ENCODE measurements around the gene STARD3NL. TPM values are rescaled to one million over a fixed set of nuclear protein-coding genes. Genes with fewer than 3 reads are reported as not detected.
A peak's percentile ranks its signal among the peaks of the same experiment; 100 is the strongest.

STARD3NL gene
- total RNA-seq, 2 experiments from 2014 or later: 28.0 to 28.8 TPM

DNA sequence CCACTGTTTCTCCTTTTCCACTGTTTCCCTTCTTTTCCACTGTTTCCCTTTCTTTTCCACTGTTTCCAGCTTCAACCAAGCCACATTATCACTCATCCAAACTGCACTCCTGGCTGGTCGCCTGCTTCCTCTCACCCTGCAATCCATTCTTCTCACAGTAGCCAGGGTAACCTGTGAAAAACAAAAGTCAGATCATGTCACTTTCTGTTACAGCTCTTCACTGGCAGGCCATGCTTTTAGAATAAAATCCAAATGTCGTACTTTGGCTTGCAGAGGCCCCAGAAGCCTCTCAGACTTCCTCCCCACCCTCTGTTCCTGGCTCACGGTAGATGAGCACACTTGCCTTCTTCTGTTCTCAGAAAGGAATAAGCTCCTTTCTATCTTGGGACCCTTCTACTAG lies 33.9 kb downstream of the STARD3NL start:
- H3K36me3 Mint-ChIP-seq (ENCODE audit: low read depth): peaks cover under 1% of the 10 kb centered on the region

GRCh38 chr7:38215115-38215514 lies 37.1 kb downstream of the STARD3NL start:
- peaks cover 34% of the 10 kb centered on the region for H3K4me1 Mint-ChIP-seq (ENCODE audit: low read depth)
- POLR2A ChIA-PET: interaction anchor here (1.0 kb wide), 1 partner anchor 8 kb away, joined by 3 read pairs; no protein-coding TSS in a partner anchor

More for the DNA sequence above, 33.9 kb downstream of the STARD3NL start:
- ChIA-PET CTCF (interaction anchor here (0.9 to 4.1 kb wide), 8 partner anchors 10 to 162 kb away, joined by 3 to 34 read pairs (median 5); no protein-coding TSS in a partner anchor), POLR2A (interaction anchor here (0.8 kb wide), 1 partner anchor 158 kb away, joined by 3 read pairs; no protein-coding TSS in a partner anchor)
- H3K4me1 Mint-ChIP-seq (ENCODE audit: low read depth): peaks cover 14% of the 10 kb centered on the region
- H3K27ac Mint-ChIP-seq: no peak overlapping the region
- no peaks in the 10 kb centered on the region for H3K27me3 Mint-ChIP-seq
- TF ChIP-seq CTCF (IDR thresholded peaks at IDR 0.05): no peak
- H3K4me3 Mint-ChIP-seq: no peak overlapping the region
- H3K9me3 Mint-ChIP-seq: no peaks in the 10 kb centered on the region
- intact Hi-C loops (cut with micrococcal nuclease): no loop called here
- DNase-seq (no peak), ATAC-seq (no peak)

DNA sequence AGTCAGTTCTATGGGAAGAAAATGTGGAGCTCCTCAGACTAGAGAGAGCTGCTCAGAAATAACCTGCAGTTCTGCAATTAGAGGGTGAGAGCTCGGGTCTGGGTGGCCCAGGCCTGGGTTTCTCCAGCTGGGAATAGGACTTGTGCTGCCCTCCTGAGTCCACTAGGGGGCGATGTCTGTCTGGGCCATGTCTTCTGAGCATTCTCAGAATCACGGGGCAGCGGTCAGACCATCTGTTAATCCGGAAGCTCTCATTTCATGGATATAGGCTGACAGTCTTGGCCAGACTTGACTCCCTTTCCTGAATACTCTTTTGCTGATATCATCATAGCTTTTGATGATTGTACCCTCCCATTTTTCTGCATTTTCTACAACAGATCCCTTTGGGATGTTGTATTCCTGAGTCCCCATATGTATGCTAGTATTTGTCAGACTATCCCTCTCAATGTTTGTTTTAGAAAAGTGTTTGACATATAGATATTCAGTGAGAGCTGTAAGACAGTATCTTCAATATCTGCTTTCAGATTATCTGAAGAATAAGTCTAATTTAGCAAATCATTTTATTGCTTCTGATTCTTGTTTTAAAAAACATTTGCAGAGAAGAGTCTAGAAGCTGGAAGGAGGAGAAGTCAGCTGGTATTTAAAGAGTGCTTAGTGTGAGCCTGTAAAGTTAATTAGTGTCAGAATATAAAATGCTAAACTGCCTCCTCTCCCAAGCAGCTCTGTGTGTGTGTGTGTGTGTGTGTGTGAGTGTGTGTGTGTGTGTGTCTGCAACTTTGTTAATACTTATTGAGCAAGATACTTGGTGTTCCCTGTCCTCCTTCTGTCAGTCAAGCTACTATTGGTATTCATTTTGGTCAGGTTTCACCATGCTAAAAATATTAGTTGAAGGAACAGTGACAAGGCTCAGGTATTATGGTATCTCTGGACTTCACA lies 38.0 kb downstream of the STARD3NL start:
- peak; percentile 97 for TF ChIP-seq CTCF (IDR thresholded peaks at IDR 0.05)
- Mint-ChIP-seq H3K4me3 (no peak overlapping the region), H3K27me3 (no peaks in the 10 kb centered on the region), H3K4me1 (ENCODE audit: low read depth) (peaks cover 40% of the 10 kb centered on the region), H3K27ac (peak overlapping the region; percentile 47), H3K36me3 (ENCODE audit: low read depth) (peaks cover 20% of the 10 kb centered on the region), H3K9me3 (no peaks in the 10 kb centered on the region)
- DNase-seq (peak; percentile 90), ATAC-seq (peak; percentile 75)
- POLR2A ChIA-PET: interaction anchor here (0.9 to 1.0 kb wide), 2 partner anchors 9 to 127 kb away, joined by 3 read pairs; no protein-coding TSS in a partner anchor
- CTCF ChIA-PET: interaction anchor here (0.6 to 9.9 kb wide), 75 partner anchors 8 to 330 kb away, joined by 3 to 247 read pairs (median 4); partner anchors contain the start of genes EPDR1, SFRP4 and STARD3NL
- intact Hi-C loops (cut with micrococcal nuclease): loop anchor here (5.0 kb wide), 2 partner anchors 121 to 151 kb away; no protein-coding TSS in a partner anchor

More at GRCh38 chr7:38215115-38215514, 37.1 kb downstream of the STARD3NL start:
- Mint-ChIP-seq H3K27me3 (no peaks in the 10 kb centered on the region), H3K4me3 (no peak overlapping the region), H3K9me3 (no peaks in the 10 kb centered on the region), H3K27ac (no peak overlapping the region), H3K36me3 (ENCODE audit: low read depth) (peaks cover 12% of the 10 kb centered on the region)
- no peak for ATAC-seq
- no peak for TF ChIP-seq CTCF (IDR thresholded peaks at IDR 0.05)
- CTCF ChIA-PET: interaction anchor here (0.6 to 9.9 kb wide), 64 partner anchors 8 to 329 kb away, joined by 3 to 247 read pairs (median 6); partner anchors contain the start of genes EPDR1, SFRP4 and STARD3NL
- intact Hi-C loops (cut with micrococcal nuclease): loop anchor here (5.0 kb wide), 2 partner anchors 122 to 152 kb away; no protein-coding TSS in a partner anchor
- no peak for DNase-seq

GRCh38 chr7:38217672-38218071 lies 39.6 kb downstream of the STARD3NL start:
- H3K27ac Mint-ChIP-seq: peak overlapping the region; percentile 86
- DNase-seq (no peak), ATAC-seq (peak; percentile 29)
- TF ChIP-seq CTCF (IDR thresholded peaks at IDR 0.05): no peak
- no peaks in the 10 kb centered on the region for H3K9me3 Mint-ChIP-seq
- ChIA-PET CTCF (interaction anchor here (0.8 to 9.9 kb wide), 18 partner anchors 10 to 316 kb away, joined by 3 to 247 read pairs (median 40); partner anchors contain the start of gene STARD3NL), POLR2A (no interaction called here)
- intact Hi-C loops (cut with micrococcal nuclease): loop anchor here (5.0 kb wide), 2 partner anchors 120 to 150 kb away; no protein-coding TSS in a partner anchor
- H3K4me3 Mint-ChIP-seq: peak overlapping the region; percentile 11
- peaks cover 24% of the 10 kb centered on the region for H3K36me3 Mint-ChIP-seq (ENCODE audit: low read depth)
- H3K27me3 Mint-ChIP-seq: no peaks in the 10 kb centered on the region
- peaks cover 49% of the 10 kb centered on the region for H3K4me1 Mint-ChIP-seq (ENCODE audit: low read depth)
